K562 (cell line): Measurements from ENCODE around the gene SLC25A33. TPM values are rescaled to one million over a fixed set of nuclear protein-coding genes. Genes with fewer than 3 reads are reported as not detected.

Experiments
- DACH1 ChIP-seq: fragments of 450-650 bp; IDR thresholded peaks from 2 replicates; pipeline ENCODE4 v1.6.1; 2018; ENCODE audit not compliant: partially characterized antibody
- E2F3 ChIP-seq: fragments of 250-450 bp; sonication (Bioruptor Pico); IDR thresholded peaks from 2 replicates; pipeline ENCODE4 v1.4.0; 2020; ENCODE audit warnings: mild to moderate bottlenecking
- EHMT2 ChIP-seq: fragments of 450-650 bp; IDR thresholded peaks from 2 replicates; pipeline ENCODE4 v1.6.1; 2018; ENCODE audit warnings: antibody characterized with exemption
- ERF ChIP-seq: fragments of 450-650 bp; formaldehyde crosslinking; IDR thresholded peaks from 2 replicates; pipeline ENCODE4 v1.4.0; 2020; ENCODE audit warnings: mild to moderate bottlenecking, mixed read lengths
- HDAC2 ChIP-seq: fragments of 450-650 bp; IDR thresholded peaks from 2 replicates; pipeline ENCODE4 v1.6.1; 2016; ENCODE audit warnings: mild to moderate bottlenecking
- KAT8 ChIP-seq: fragments of 450-650 bp; IDR thresholded peaks from 2 replicates; pipeline ENCODE4 v1.6.1; 2016; ENCODE audit warnings: low read depth, mild to moderate bottlenecking
- NRF1 ChIP-seq, 2 experiments: fragments of 450-650 bp; IDR thresholded peaks in 1 of 2; conservative IDR thresholded peaks in 1 of 2; 2 replicates each; pipeline ENCODE4 v1.6.1; 2014; ENCODE audit warnings: mild to moderate bottlenecking in 2 of 2
- PHF8 ChIP-seq: fragments of 200-600 bp; sonication (generic); IDR thresholded peaks from 2 replicates; pipeline ENCODE4 v1.6.1; 2012; ENCODE audit warnings: mixed run types, mild to moderate bottlenecking, inconsistent platforms, low read length, moderate library complexity, borderline replicate concordance
- SAFB ChIP-seq: fragments of 200-400 bp; formaldehyde crosslinking; IDR thresholded peaks from 2 replicates; pipeline ENCODE4 v1.6.1; 2017; ENCODE audit warnings: low read depth, low read length, borderline replicate concordance
- SIN3A ChIP-seq, 2 experiments: fragments of 150-350 bp in 1 of 2; IDR thresholded peaks; 2 replicates each; pipeline ENCODE4 v1.6.1; 2011 to 2016; ENCODE audit warnings: borderline replicate concordance in 2 of 2, low read depth in 2 of 2, low read length in 2 of 2, mild to moderate bottlenecking in 2 of 2, moderate library complexity in 2 of 2; ENCODE audit not compliant: control insufficient read depth in 1 of 2
- SP1 ChIP-seq: sonication (generic); formaldehyde crosslinking; IDR thresholded peaks from 2 replicates; pipeline ENCODE4 v1.8.1; 2022; ENCODE audit warnings: mild to moderate bottlenecking, missing genetic modification reagents
- XRCC5 ChIP-seq: fragments of 200-400 bp; formaldehyde crosslinking; IDR thresholded peaks from 2 replicates; pipeline ENCODE4 v1.6.1; 2017; ENCODE audit warnings: low read depth, mild to moderate bottlenecking, low read length
- YY1 ChIP-seq, 3 experiments: IDR thresholded peaks; 2 replicates each; pipeline ENCODE4 v1.6.1; 2011; ENCODE audit warnings: low read length in 2 of 3, mild to moderate bottlenecking in 2 of 3, moderate library complexity in 2 of 3, borderline replicate concordance in 1 of 3, control low read depth in 1 of 3, low read depth in 1 of 3; ENCODE audit not compliant: insufficient read depth in 3 of 3, insufficient replicate concordance in 2 of 3, control insufficient read depth in 1 of 3, insufficient read length in 1 of 3; ENCODE audit errors: extremely low read depth in 1 of 3
- ZNF184 ChIP-seq: sonication (generic); formaldehyde crosslinking; IDR thresholded peaks from 2 replicates; pipeline ENCODE4 v1.5.0; 2020; ENCODE audit warnings: missing genetic modification reagents
- ZNF232 ChIP-seq: sonication (generic); formaldehyde crosslinking; IDR thresholded peaks from 2 replicates; pipeline ENCODE4 v1.8.0; 2022; ENCODE audit warnings: mild to moderate bottlenecking, missing genetic modification reagents
- ZNF253 ChIP-seq: fragments of 250-450 bp; sonication (Bioruptor Pico); conservative IDR thresholded peaks from 2 replicates; pipeline ENCODE4 v1.6.1; 2021; ENCODE audit warnings: mild to moderate bottlenecking
- ZNF324 ChIP-seq: fragments of 250-450 bp; sonication (Bioruptor Pico); IDR thresholded peaks from 2 replicates; pipeline ENCODE4 v1.4.0; 2020; ENCODE audit warnings: mild to moderate bottlenecking
- polyA plus RNA-seq, 8 experiments: library from polyadenylated mRNA; depleted of rRNA in 4 of 8; stranded (reverse) in 5 of 8; unstranded in 3 of 8; fragments of >200 nt; fragmentation: Nextera tagmentation in 2 of 8; fragmentation: Illumina TruSeq in 1 of 8; extraction: Ambion mirVana in 2 of 8; extraction: Trizol in 1 of 8; gene quantifications; 2 replicates each; pipeline versions ENCODE4 v1.2.1 to v1.2.3, GENCODE V29; 2011 to 2014; ENCODE audit warnings: inconsistent platforms in 1 of 8, missing spikeins in 1 of 8
- total RNA-seq, 7 experiments: library from RNA; depleted of rRNA in 6 of 7; stranded (reverse); fragments of >200 nt in 6 of 7; fragmentation: Illumina TruSeq in 2 of 7; extraction: Trizol in 2 of 7; gene quantifications; 2 replicates each; pipeline versions ENCODE4 v1.2.1 to v1.2.3, GENCODE V29; 2011 to 2021; ENCODE audit warnings: low replicate concordance in 1 of 7
- TF ChIP-seq, protein P1 (sequence below), 3 experiments: fragments of 200-800 bp in 1 of 3; sonication (Bioruptor generic) in 1 of 3; sonication (generic) in 1 of 3; formaldehyde crosslinking in 1 of 3; IDR thresholded peaks; 2 replicates each; pipeline versions ENCODE4 v1.6.1 to v1.8.0; 2016 to 2022; ENCODE audit warnings: mild to moderate bottlenecking in 2 of 3, missing compliant biosample characterization in 2 of 3, missing genetic modification characterization in 2 of 3, missing genetic modification reagents in 1 of 3
- TF ChIP-seq, protein P2 (sequence below): conservative IDR thresholded peaks from 2 replicates; pipeline ENCODE4 v1.6.1; 2011; ENCODE audit warnings: low read depth, mild to moderate bottlenecking, low read length; ENCODE audit not compliant: control insufficient read depth
- TF ChIP-seq, protein P3 (sequence below): fragments of 250-450 bp; sonication (Bioruptor Pico); IDR thresholded peaks from 2 replicates; pipeline ENCODE4 v1.5.0; 2020; ENCODE audit warnings: mild to moderate bottlenecking
- TF ChIP-seq, protein P4 (sequence below): fragments of 450-650 bp; IDR thresholded peaks from 2 replicates; pipeline ENCODE4 v1.6.1; 2016; ENCODE audit warnings: low read depth, mild to moderate bottlenecking, moderate library complexity

Gene SLC25A33
- total and polyA plus RNA-seq, 9 of the 15 experiments (the other 6 are each of a cell fraction or from before 2014, with no cell fraction given): 3.2 to 23.5 (median 17.5) TPM

DNA sequence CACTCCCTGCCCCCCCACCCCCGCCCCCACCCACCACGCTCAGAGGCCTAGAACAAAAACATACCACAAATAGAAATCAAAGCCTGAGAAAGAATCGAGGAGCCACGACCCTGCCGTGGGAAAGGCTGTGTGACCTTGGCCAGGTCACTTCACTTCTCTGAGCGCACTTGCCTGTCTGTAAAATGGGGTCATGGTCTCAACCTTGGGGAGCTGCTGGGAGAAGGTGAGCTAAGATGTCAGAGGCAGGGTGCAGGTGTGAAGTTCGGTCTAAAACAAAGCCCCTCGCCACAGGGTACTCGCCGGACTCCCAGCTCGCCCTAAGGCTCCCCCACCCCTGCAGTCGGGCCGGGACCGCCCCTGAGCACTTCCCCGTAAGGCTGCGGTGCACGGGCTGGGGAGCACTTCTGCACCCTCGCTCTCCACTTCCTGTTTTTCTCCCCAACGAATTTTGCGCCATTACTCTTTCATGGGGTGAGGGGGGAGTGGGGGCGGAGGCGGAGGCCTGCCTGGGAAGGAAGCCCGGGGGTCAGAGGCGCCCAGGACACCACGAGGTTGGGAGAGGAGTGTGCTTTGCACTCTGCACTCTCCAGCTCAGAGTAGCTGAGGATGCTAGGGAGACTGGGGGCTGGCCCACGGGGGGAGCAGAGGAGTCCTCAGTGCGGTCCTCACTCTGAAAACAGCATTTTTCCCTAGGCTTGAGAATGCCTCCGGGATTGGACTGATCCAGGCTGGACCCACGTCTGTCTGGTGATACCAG is 90.4 kb downstream of the SLC25A33 start (continued):
- TF ChIP-seq, protein P1, sequence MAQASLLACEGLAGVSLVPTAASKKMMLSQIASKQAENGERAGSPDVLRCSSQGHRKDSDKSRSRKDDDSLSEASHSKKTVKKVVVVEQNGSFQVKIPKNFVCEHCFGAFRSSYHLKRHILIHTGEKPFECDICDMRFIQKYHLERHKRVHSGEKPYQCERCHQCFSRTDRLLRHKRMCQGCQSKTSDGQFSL (CRISPR knock-in tag; IDR thresholded peaks at IDR 0.05): no peak; the same call in 1 of the 2 replicates
- TF ChIP-seq, protein P1 (tag; IDR thresholded peaks at IDR 0.05): peak in 1 of 2 experiments; percentile 50; a peak in 1 of 4 replicates
- TF ChIP-seq ZNF184 (no peak), DACH1 (peak; percentile 30), EHMT2 (no peak), YY1 (IDR thresholded peaks at IDR 0.05; ENCODE audit: borderline replicate concordance in 1 of 3, control insufficient read depth in 1 of 3, extremely low read depth in 1 of 3, insufficient read depth in 3 of 3, insufficient read length in 1 of 3, insufficient replicate concordance in 2 of 3, low read depth in 1 of 3, low read length in 2 of 3) (peak in 1 of 3 experiments; percentile 65), SIN3A (IDR thresholded peaks at IDR 0.05; ENCODE audit: borderline replicate concordance in 2 of 2, control insufficient read depth in 1 of 2, low read depth in 2 of 2, low read length in 2 of 2) (no peak), NRF1 (conservative IDR thresholded peaks at IDR 0.05 in 1 of 2, IDR thresholded peaks at IDR 0.05 in 1 of 2) (0 out of 4 replicates have a peak, but pooled peaks of 1 of the 2 experiments have one; percentile 24), ZNF324 (no peak), SAFB (no peak), ZNF253 (CRISPR knock-in tag) (no peak), KAT8 (no peak), E2F3 (0 out of 2 replicates have a peak, but pooled peaks have one; percentile 19), ZNF232 (CRISPR knock-in tag) (no peak), PHF8 (peak; percentile 8; the same call in 1 of the 2 replicates), HDAC2 (peak; percentile 90; the same call in 1 of the 2 replicates), XRCC5 (no peak), ERF (no peak), SP1 (peak; percentile 5; the same call in 1 of the 2 replicates)
- TF ChIP-seq, protein P2, sequence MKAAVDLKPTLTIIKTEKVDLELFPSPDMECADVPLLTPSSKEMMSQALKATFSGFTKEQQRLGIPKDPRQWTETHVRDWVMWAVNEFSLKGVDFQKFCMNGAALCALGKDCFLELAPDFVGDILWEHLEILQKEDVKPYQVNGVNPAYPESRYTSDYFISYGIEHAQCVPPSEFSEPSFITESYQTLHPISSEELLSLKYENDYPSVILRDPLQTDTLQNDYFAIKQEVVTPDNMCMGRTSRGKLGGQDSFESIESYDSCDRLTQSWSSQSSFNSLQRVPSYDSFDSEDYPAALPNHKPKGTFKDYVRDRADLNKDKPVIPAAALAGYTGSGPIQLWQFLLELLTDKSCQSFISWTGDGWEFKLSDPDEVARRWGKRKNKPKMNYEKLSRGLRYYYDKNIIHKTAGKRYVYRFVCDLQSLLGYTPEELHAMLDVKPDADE: 0 out of 2 replicates have a peak, but pooled peaks have one; percentile 27
- TF ChIP-seq, protein P3, sequence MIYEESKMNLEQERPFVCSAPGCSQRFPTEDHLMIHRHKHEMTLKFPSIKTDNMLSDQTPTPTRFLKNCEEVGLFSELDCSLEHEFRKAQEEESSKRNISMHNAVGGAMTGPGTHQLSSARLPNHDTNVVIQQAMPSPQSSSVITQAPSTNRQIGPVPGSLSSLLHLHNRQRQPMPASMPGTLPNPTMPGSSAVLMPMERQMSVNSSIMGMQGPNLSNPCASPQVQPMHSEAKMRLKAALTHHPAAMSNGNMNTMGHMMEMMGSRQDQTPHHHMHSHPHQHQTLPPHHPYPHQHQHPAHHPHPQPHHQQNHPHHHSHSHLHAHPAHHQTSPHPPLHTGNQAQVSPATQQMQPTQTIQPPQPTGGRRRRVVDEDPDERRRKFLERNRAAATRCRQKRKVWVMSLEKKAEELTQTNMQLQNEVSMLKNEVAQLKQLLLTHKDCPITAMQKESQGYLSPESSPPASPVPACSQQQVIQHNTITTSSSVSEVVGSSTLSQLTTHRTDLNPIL (CRISPR knock-in tag): no peak
- TF ChIP-seq, protein P4, sequence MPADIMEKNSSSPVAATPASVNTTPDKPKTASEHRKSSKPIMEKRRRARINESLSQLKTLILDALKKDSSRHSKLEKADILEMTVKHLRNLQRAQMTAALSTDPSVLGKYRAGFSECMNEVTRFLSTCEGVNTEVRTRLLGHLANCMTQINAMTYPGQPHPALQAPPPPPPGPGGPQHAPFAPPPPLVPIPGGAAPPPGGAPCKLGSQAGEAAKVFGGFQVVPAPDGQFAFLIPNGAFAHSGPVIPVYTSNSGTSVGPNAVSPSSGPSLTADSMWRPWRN: no peak
